NCI-H460 (cell line): Measurements from ENCODE around the gene SURF1. TPM values are rescaled to one million over a fixed set of nuclear protein-coding genes. Genes with fewer than 3 reads are reported as not detected.
"Not testable (repeated sequence)": the region's sequence is repeated elsewhere in the genome, so short reads cannot be mapped to it uniquely, and the experiment has no call there.

ENCODE experiments used
- DNase-seq: peaks from one replicate; pipeline ENCODE4 v3.0.0-alpha.2; 2016; ENCODE audit warnings: low read depth; ENCODE audit errors: extremely low read depth
- total RNA-seq: library from RNA; depleted of rRNA; stranded (reverse); fragments of >200 nt; shearing (Covaris generic); gene quantifications from 2 replicates; pipeline ENCODE4 v1.2.3, GENCODE V29; 2014

SURF1 gene
- total RNA-seq, 1 experiment from 2014 or later: 23.8 TPM

DNA sequence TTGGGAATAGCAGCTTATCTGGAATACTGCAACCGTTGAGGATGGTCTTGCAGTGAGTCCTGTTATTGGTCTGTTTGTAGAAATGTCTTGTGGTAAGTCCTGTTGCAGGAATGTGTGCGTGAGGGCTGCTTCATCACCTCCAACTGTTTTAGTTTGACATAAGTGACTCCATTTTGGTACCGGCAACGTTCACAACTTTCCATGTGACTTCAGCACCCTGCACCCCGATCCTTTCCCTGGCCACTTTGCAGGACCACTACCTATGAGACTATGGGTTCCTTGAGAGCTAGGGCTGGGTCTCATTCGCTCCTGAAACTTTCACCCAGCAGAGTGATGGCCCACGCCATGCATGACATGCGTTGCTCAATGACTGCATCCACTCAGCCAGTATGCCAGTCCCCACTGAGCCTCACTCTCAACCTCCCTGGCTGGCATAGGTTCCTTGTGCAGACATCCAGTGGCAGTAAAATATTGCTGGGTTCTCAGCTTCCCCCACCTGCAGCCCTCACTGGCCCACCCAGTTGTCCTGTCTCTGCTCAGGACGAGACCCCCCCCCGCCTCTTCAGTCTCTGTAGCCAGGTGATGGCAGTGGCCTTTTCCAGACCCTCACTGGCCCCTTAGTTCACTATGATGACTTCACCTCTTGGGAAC lies 28.3 kb downstream of the SURF1 start:
- no peak for DNase-seq

DNA sequence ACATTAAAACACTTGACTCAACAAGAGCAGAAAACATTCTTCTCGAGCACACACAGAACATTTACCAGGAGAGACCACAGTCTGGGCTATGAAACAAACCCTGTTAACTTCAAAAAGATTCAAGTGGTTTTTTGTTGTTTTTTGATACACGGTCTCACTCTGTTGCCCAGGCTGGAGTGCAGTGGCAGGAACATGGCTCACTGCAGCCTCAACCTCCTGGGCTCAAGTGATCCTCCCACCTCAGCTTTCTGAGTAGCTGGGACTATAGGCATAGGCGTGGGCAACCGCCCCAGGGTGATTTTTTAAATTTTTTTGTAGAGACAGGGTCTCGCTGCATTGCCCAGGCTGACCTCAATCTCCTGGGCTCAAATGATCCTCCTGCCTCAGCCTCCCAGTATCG lies 29.3 kb downstream of the SURF1 start:
- DNase-seq: not testable (repeated sequence)

DNA sequence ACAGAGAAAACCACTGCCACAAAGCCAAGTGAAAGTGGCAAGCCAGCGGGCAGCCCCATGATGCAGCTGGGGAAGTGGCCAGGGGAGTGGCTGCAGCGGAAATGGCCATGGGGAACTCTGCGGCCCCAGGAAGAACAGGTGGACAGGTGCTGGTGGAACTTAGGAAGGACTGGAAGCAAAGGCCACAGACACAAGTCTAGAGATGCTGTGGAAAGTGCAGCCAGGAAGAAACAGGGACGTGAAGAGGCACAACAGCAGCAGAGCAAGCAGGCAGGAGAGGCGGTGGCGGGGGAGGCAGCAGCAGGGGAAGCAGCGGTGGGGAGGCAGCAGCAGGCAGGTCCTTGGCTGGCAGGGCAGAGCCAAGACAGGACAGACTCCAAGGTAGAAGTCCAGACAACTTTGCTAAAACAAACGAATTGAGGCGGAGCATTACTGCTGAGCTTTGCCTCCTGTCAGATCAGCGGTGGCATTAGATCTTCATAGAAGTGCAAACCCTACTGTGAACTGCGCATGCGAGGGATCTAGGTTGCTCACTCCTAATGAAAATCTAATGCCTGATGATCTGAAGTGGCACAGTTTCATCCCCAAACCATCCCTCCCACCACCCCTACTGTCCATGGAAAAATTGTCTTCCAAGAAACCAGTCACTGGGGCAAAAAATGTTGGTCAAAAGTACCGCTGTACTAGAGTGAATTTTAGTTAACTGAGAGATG lies 32.1 kb downstream of the SURF1 start:
- DNase-seq: no peak

DNA sequence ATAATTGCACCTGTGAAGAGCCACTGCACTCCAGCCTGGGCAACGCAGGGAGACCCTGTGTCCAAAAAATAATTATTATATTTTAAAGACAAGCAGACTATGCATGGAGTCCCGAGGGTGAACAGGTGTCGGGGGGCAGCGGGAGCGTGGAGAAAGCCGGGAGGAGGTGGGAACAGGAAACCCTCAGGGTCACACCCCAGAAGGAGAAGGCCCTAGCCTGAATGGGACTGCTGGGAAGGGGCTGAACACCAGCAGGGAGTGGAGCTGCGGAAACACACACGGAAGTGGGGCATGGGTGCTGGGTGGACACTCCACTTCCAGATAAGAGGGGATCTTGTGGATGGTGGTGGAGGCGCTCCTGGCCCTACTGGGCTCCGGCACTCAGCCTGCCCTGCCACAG lies 33.1 kb downstream of the SURF1 start:
- DNase-seq: no peak

DNA sequence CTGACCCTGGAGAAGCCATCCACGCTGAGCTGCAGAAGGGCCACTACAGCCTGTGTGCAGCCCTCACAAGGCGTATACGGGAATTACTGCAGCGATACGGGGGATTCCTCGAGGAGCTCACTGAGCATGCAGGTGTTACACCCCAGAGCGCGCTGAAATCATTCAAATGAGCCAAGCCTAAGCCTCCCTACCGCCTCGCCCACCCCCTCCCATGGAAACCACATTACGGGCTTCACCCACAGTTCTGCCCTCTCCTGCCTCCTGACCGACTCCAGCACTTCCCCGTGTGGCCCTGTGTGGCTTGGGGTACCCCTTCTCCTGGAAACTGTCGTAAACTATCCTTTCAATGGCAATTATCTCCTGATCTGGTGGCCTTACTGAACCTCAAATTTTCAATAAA lies 33.6 kb downstream of the SURF1 start:
- DNase-seq: no peak

DNA sequence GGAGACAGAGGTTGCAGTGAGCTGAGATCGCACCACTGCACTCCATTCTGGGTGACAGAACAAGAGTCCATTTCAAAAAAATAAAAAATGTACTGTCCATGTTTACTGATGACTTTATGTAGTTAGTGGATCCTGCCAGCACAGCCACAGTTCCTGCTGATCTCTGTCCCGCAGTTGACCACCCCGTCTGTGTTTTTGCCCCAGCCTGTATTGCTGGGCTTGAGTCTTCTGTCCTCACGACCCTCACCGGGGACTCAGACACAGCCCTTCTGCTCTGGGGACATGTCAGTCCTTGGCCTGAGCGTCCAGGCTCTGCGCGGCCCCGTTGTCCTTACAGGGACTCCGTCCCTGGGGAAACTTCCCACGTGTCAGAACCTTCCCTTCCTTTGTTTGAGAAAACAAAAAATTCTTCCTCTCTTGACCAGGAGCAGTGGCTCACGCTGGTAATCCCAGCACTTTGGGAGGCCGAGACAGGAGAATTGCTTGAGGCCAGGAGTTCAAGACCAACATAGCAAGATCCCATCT lies 34.8 kb downstream of the SURF1 start:
- DNase-seq: no peak

DNA sequence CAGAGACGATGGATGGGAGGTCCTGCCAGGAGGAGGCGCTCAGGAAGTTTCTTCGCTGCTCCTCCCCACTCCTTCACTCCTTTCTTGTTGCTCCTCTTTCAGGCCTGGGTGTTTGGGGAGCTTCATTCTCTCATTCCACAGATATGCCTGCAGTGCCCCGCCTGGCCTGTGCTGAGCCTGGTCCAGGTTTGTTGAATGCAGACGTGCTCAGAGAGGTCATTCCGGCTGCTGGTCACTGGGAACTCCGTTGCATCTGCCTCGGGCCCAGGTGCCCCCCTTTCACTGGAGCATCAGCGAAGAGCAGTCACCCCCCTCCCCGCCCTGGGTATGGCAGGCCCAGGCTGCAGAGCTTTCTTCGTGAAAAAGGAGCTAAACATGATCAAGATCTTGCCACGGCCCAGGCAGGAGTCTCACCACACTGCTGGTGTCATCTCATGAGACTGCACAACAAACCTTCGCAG lies 35.8 kb downstream of the SURF1 start:
- DNase-seq: no peak

DNA sequence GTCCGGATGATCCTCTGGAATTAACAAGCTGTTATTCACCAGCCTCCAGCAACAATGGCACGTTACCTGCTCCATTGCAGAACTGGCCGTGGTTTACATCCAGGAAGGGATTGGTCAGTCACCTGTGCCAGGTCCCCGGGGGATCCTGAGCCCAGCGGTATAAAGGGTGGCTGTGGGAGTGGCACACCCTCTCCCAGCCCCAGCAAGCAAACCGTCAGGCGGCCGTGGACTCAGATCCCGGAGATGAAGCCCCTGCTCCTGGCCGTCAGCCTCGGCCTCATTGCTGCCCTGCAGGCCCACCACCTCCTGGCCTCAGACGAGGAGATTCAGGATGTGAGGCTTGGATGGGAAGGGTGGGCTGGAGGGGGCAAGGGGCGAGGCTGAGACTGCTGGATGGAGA lies 38.7 kb downstream of the SURF1 start:
- not testable (repeated sequence) for DNase-seq

DNA sequence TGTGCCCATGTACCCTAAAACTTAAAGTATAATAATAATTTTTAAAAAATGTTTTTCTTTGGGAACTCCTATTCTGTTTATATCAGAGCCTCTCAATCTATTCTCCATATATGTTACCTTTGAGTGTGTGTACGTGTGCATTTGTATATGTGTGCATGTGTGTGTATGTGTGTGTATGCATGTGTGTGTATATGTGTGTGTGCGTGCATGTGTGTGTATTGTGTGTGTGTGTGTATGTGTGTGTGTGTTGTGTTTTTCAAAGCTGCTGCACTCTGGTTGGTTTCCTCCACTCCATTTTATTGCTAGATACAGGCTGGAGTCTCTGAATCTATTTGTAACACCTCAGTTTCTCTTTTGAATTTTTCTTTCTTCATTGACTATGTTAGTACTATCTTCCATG lies 40.3 kb downstream of the SURF1 start:
- no peak for DNase-seq

DNA sequence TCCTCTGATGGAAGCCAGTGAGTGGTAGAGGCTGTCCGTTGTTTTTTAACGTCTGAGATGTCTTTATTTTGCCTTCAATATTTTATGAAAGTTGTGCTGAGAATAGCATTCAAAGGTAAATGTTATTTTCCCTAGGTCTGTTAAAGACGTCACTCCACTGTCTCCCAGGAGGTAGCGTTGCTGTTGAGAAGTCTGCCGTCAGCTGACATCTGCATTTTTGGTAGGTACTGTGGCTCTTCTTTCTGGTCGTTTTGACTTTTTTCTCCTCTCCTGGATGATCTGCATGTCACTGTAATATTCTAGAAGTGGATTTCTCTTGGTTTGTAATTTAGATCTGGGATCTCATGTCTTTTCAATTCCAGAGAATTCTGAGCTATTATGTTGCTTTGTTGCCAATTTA lies 46.7 kb downstream of the SURF1 start:
- DNase-seq: no peak

DNA sequence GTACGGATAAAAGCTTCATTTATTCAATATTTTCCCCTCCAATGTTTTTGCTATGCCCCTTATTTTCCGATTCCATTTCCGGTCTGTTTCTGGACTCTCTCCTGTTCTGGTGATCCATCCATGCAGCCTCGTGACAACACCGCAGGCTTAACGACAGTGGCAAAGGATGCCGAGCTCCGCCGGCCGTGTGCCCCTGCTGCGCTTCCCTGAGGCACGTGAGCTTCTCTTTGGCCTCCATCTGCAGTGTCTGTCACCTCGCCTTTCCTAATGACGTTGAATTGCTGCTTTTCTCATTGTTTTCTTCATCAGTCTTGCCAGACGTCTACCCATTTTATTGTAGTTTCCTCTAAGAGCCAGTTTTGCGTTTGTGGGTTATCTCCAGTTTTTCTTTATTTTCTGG lies 49.0 kb downstream of the SURF1 start:
- no peak for DNase-seq

DNA sequence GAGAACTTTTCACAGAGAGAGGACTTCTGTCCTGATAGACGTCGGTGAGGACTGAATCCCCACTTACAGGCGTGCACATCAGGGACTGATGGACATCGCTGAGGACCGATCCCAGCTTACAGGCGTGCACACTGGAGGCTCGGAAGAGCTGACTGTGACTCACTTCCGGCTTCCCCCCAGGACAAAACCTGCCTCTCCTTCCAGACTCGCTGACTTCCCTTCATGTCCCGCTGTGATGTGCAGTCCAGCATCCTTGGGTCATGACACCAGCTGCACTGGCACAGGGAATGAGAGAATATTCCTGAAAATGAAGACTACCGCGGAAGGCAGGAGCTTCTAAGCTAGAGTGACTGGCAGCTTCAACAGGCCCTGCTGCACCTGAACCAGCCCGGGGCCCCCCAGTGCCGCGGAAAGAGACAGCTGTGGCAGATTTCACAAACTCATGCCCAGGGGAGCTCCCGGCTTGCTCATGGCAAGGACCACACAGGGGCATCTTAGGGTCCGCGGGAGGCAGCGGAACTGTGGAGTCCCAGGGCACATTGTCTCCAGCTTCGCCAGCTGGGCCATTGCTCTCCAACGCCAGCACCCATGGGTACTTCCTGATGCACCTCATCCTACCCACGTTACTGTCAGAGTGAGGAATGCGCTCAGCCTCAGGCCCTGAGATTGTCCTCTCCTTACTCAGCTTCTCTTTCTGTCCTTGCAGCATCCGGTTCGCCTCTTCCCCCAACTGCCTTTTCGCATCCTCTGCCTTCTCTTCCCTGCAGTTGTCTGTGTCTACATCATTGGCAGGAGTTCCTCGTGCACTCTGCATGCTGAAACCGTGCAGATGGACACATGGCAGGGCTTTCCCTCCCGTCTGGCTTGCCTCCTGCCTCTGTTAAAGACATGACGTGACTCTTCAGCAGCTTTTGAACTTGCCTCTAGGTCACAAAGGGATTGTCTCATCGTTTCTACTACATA lies 49.8 kb downstream of the SURF1 start:
- no peak for DNase-seq

DNA sequence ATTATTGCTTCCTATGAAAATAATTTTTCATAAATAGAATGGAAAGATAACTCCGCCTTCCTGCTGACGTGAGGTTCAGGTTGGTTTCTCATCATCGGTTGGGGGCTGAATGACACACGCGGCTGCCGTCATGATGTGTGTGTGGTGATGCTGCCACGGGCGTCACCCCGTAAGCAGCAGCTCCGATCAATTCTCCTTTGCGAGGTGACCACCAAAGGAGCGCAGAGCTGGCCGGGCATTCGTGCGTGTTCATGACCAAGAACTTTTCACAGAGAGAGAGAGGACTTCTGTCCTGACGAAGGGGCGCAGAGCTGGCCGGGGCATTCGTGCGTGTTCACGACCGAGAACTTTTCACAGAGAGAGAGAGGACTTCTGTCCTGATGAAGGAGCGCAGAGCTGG lies 50.6 kb downstream of the SURF1 start:
- DNase-seq: no peak

DNA sequence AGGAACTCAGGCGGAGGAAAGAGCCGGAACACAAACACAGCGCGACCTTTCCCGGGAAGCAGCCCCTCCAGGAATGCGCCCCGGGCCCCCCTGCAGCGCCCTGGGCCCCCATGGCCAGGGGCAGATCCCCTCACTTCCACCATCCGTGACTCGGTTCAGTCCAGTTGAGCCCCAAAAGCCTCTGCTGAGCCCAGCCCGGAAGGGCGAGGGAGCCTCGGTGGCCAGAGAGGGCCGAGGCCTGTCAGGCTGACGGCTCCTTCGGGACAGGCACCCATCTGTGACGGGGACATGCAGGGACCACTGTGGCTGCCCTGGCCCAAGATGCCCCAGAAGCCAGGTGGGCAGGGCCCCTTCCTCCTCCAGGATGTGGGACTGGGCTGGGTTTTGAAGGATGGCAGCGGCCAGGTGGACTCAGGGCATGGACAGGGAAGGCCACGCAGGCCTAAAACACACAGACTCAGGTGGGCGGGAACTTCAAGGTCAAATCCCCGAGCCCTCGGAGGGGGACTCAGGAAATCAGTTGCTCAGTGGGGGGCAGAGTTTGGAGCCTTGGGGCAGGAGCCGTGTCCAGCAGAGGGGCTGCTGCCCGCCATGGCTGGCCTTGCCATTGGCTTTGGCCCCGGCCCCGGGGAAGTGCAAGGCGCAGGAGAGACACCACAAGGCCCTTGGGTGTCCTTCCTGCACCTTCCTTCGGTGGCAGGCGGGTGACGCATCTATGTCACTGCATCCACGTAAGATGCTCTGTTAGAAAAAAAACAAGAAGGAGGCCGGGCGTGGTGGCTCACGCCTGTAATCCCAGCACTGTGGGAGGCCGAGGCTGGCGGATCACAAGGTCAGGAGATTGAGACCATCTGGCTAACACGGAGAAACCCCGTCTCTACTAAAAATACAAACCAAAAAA lies 51.6 kb downstream of the SURF1 start:
- DNase-seq: no peak

DNA sequence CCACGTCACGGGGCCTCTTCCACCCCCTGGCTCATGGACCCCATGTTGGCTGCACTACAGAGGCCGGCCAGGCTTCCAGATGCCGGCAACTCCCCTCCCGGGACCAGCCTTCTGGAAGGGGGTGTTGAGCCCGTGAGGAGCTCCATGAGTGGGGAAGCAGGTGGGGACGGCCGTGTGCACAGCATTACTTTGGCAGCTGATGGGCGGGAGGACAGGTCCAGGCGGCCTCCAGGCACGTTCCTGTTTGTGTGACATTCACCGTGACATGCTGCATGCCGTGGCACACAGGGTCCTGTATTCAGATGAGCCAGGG lies 52.2 kb downstream of the SURF1 start:
- DNase-seq: no peak

DNA sequence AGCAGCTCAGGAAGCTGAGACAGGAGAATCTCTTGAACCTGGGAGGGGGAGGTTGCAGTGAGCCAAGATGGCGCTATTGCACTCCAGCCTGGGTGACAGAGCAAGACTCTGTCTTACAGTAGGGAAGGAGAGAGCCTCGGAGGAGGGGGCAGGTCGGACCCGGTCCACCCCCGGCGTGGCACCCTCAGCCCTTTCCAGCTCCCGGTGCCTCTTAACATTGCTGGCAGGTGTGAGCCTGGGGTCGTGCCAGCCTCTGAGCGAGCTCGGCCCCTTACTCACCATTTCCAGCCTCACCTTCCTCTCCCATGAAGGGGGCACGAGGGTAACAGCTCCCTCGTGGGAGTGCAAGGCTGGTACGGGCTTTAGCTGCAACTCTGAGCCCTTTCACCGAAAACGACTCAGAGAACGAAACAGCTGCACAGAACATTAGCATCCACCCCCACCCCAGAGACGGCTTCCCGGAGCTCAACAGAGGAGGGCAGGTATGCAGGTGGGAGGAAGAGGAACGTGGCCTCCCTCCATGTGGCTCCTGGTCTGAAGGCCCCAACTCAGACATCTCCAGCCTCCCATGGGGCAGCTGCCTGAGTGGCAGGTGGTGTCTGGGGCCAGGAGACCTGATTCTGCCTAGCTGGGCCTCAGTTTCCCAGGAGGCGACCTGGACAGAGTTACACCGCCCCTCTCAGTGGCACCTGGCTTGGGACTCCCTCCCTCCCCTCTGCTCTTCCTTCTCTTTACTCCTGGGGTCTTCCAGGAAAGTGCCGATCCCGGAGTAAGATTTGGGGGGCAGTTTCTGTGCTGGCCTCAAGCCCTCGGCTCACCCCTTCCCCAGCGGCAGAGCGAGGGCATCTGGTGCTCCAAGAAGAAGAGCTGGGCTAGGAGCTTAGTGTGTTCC lies 52.8 kb downstream of the SURF1 start:
- no peak for DNase-seq
